ENCODE measurements around the gene NOTCH3. TPM values are rescaled to one million over a fixed set of nuclear protein-coding genes. Genes with fewer than 3 reads are reported as not detected.

Gene NOTCH3
- polyA plus RNA-seq, 1 donor: 131 TPM

GRCh38 chr19:15123031-15123890 lies 77.5 kb downstream of the NOTCH3 start:
- no peak for DNase-seq (ENCODE audit: low read depth)

GRCh38 chr19:15122331-15123030 lies 78.3 kb downstream of the NOTCH3 start:
- no peak for DNase-seq (ENCODE audit: low read depth)

GRCh38 chr19:15120135-15121026 lies 80.4 kb downstream of the NOTCH3 start:
- DNase-seq (ENCODE audit: low read depth): no peak

GRCh38 chr19:15118789-15119494 lies 81.9 kb downstream of the NOTCH3 start:
- no peak for DNase-seq (ENCODE audit: low read depth)

- DNase-seq (ENCODE audit: low read depth): no peak
These were observed 82.5 kb downstream of the NOTCH3 start for GRCh38 chr19:15118248-15118647.

GRCh38 chr19:15116856-15117255 lies 83.9 kb downstream of the NOTCH3 start:
- DNase-seq (ENCODE audit: low read depth): no peak

- DNase-seq (ENCODE audit: low read depth): no peak
These were observed 84.8 kb downstream of the NOTCH3 start for GRCh38 chr19:15115762-15116615.

GRCh38 chr19:15115080-15115479 lies 85.7 kb downstream of the NOTCH3 start:
- DNase-seq (ENCODE audit: low read depth): no peak

GRCh38 chr19:15114153-15114540 lies 86.6 kb downstream of the NOTCH3 start:
- no peak for DNase-seq (ENCODE audit: low read depth)

- DNase-seq (ENCODE audit: low read depth): no peak
These were observed 87.3 kb downstream of the NOTCH3 start for GRCh38 chr19:15113245-15114152.

- no peak for DNase-seq (ENCODE audit: low read depth)
These were observed 88.4 kb downstream of the NOTCH3 start for GRCh38 chr19:15112385-15112784.

GRCh38 chr19:15111758-15112157 lies 89.0 kb downstream of the NOTCH3 start:
- DNase-seq (ENCODE audit: low read depth): no peak

- DNase-seq (ENCODE audit: low read depth): no peak
These were observed 90.4 kb downstream of the NOTCH3 start for GRCh38 chr19:15110418-15110815.

- no peak for DNase-seq (ENCODE audit: low read depth)
These were observed 90.9 kb downstream of the NOTCH3 start for GRCh38 chr19:15109768-15110417.

Other genes starting within 250 kb of the NOTCH3 start
- 0.20 TPM for gene SLC1A6, start 221.1 kb downstream of the NOTCH3 start, polyA plus RNA-seq (ENCODE audit: insufficient read length)
- 0.05 TPM for gene CASP14, start 151.5 kb downstream of the NOTCH3 start, polyA plus RNA-seq (ENCODE audit: insufficient read length)
- 0.06 TPM for gene OR1I1, start 118.8 kb downstream of the NOTCH3 start, polyA plus RNA-seq (ENCODE audit: insufficient read length)
- 12.7 TPM for gene SYDE1, start 93.6 kb downstream of the NOTCH3 start, polyA plus RNA-seq (ENCODE audit: insufficient read length)
- gene EPHX3, start 31.5 kb upstream of the NOTCH3 start, polyA plus RNA-seq (ENCODE audit: insufficient read length): 0.30 TPM
- gene BRD4, start 131.5 kb upstream of the NOTCH3 start, polyA plus RNA-seq (ENCODE audit: insufficient read length): 35.7 TPM
- gene AKAP8, start 178.8 kb upstream of the NOTCH3 start, polyA plus RNA-seq (ENCODE audit: insufficient read length): 20.9 TPM
- 69.5 TPM for gene AKAP8L, start 218.0 kb upstream of the NOTCH3 start, polyA plus RNA-seq (ENCODE audit: insufficient read length)
- gene WIZ, start 249.0 kb upstream of the NOTCH3 start, polyA plus RNA-seq (ENCODE audit: insufficient read length): 31.2 TPM

Data from forelimb muscle (tissue), 1 donor.